Smooth muscle cell (in vitro differentiated cells): ENCODE results near the gene TPPP. TPM values are rescaled to one million over a fixed set of nuclear protein-coding genes. Genes with fewer than 3 reads are reported as not detected.
"Not testable (repeated sequence)": the region's sequence is repeated elsewhere in the genome, so short reads cannot be mapped to it uniquely, and the experiment has no call there.

ENCODE experiments used
- DNase-seq: peaks from one replicate; lab custom pipeline; 2025; ENCODE audit not compliant: unreplicated experiment; lab: John Stamatoyannopoulos, UW
- H2AFZ ChIP-seq: fragments of 200-600 bp; sonication (generic); 2 replicates; pipeline ENCODE4 v1.6.0; 2016; ENCODE audit warnings: antibody characterized with exemption, low read depth, mild to moderate bottlenecking
- H3F3A ChIP-seq: fragments of 200-600 bp; sonication (generic); 2 replicates; pipeline ENCODE4 v1.6.0; 2017; ENCODE audit warnings: antibody characterized with exemption, low read depth
- H3K27ac ChIP-seq: fragments of 200-600 bp; sonication (generic); 2 replicates; pipeline ENCODE4 v1.5.1; 2016; ENCODE audit warnings: low read depth, mild to moderate bottlenecking
- H3K27me3 ChIP-seq: fragments of 200-600 bp; sonication (generic); 2 replicates; pipeline ENCODE4 v1.6.1; 2016; ENCODE audit warnings: low read depth, mild to moderate bottlenecking
- H3K36me3 ChIP-seq: fragments of 200-600 bp; sonication (generic); 2 replicates; pipeline ENCODE4 v1.5.1; 2016; ENCODE audit warnings: low read depth
- H3K4me1 ChIP-seq: fragments of 200-600 bp; sonication (generic); 2 replicates; pipeline ENCODE4 v1.5.1; 2016; ENCODE audit warnings: low read depth
- H3K4me2 ChIP-seq: fragments of 200-600 bp; sonication (generic); 2 replicates; pipeline ENCODE4 v1.6.0; 2016; ENCODE audit warnings: mild to moderate bottlenecking
- H3K4me3 ChIP-seq: fragments of 200-600 bp; sonication (generic); 2 replicates; pipeline ENCODE4 v1.5.1; 2016; ENCODE audit warnings: mild to moderate bottlenecking
- H3K79me2 ChIP-seq: fragments of 200-600 bp; sonication (generic); 2 replicates; pipeline ENCODE4 v1.6.0; 2016; ENCODE audit warnings: low read depth, mild to moderate bottlenecking
- H3K9ac ChIP-seq: fragments of 200-600 bp; sonication (generic); 2 replicates; pipeline ENCODE4 v1.6.0; 2016; ENCODE audit warnings: low read depth
- H3K9me3 ChIP-seq: fragments of 200-600 bp; sonication (generic); replicated peaks from 2 replicates; pipeline ENCODE4 v1.5.1; 2016; ENCODE audit warnings: low read depth
- H4K20me1 ChIP-seq: fragments of 200-600 bp; sonication (generic); 2 replicates; pipeline ENCODE4 v1.6.0; 2016; ENCODE audit warnings: low read depth
- WGBS: methylation state at CpG from one replicate; pipeline ENCODE4 v1.1.7; 2016; ENCODE audit warnings: low lambda C conversion rate; 5-methylcytosine and 5-hydroxymethylcytosine counted together
- polyA plus RNA-seq: library from polyadenylated mRNA; unstranded; fragments of >200 nt; fragmentation: Nextera tagmentation; extraction: Ambion mirVana; gene quantifications from 2 replicates; pipeline ENCODE4 v1.2.1, GENCODE V29; 2016
- total RNA-seq: library from RNA; depleted of rRNA; stranded (reverse); fragments of >200 nt; gene quantifications from 2 replicates; pipeline ENCODE4 v1.2.3, GENCODE V29; 2014

TPPP gene
- total RNA-seq: under 0.01 TPM in 1 of 2 replicates, not detected in the other
- polyA plus RNA-seq: not detected in 2 replicates

DNA sequence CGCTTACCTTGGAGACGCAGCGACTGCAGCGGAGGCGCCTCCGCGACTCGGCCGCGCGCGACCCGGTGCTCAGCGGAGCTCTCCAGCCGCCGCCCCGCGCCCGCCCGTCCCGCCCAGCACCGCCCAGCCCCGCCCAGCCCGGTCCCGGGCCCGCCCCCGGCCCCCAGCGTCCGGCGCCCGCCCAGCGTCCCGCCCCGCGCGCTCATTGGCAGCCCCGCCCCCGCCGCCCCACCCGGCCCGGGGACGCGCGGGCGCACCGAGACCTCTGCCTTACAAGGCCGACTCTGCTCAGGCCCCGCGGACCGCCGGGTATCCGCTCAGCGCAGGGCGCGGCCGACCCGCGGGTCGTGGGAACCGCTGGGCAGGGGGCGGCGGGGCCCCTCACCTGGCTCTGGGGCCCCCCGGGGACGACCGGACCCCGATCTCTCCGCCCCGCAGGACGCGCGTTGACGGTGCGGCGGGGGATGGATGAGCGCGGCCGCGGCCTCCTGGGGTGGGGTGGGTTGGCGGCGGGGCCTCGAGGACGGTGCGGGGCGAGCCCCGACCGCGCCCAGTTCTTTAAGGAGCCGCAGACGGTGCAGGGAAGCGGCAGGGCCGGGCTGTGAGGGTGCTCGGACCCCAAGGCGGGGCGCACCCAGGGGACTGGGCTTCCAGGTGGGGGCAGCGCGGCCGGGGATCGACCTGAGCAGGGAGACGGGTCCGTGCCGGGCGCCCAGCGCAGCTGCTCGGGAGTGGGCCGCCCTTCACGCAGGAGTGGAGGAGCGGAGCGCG is at the start of gene TPPP:
Gene TPPP (minus strand): TSS at position 82 of the 771 bp plus-strand sequence. CDS start 15,292 bp downstream, outside the sequence.
- Histone ChIP-seq H3K4me2 (peak within 1 kb of the TSS; percentile 85), H3K4me3 (peak within 1 kb of the TSS; percentile 49)
- H2AFZ ChIP-seq, H3K79me2 ChIP-seq, H3K4me1 ChIP-seq, H3K36me3 ChIP-seq, H4K20me1 ChIP-seq, H3K27me3 ChIP-seq, H3K9me3 ChIP-seq, H3K27ac ChIP-seq, H3K9ac ChIP-seq, H3F3A ChIP-seq: not testable (repeated sequence)
- peak; percentile 52 for DNase-seq
- no CpG with 5 or more reads among the region's 109 CpGs for WGBS

DNA sequence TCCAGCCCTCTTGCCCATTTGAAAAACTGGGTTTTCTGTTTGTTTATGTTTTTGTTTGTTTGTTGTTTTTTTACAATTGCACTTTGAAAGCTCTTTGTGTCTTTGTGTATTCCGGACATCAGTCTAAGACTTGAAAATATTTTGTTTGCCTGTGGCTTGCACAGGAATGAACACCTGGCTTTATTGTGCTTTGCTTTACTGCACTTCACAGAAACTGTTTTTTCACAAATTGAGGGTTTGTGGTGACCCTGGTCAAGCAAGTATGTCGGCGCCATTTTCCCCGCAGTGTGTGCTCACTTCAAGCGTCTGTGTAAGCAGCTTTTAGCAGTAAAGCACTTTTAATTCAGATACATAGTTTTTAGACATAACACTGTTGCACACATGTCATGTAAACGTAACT is 49.1 kb upstream of the TPPP start:
- H3F3A ChIP-seq, H3K36me3 ChIP-seq, H3K9me3 ChIP-seq, H2AFZ ChIP-seq, H3K4me1 ChIP-seq, H3K79me2 ChIP-seq, H3K4me2 ChIP-seq, H3K9ac ChIP-seq, H3K4me3 ChIP-seq, DNase-seq, H3K27me3 ChIP-seq, H3K27ac ChIP-seq, H4K20me1 ChIP-seq: not testable (repeated sequence)
- WGBS: 92% methylated on average over 6 of the region's 6 CpGs

DNA sequence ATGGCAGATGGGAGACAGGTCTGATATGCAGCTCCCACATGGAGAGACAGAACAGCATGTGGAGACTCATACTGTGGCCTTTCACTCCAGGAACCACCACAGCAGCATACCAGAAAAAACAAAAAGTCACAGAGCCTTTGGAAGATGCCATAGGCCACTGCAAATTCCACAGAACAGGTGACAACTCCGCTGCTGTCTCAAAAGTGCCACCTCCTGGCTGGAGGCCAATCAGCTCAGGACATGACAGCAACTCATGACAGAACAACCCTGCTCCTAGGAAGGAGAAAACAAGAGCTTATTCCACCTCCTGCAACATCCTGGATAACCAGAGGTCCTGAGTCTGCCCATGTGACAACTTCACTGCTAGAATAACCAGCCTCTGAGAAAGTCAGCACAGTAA is 41.0 kb upstream of the TPPP start:
- not testable (repeated sequence) for H3K4me3 ChIP-seq, H2AFZ ChIP-seq, H3K4me1 ChIP-seq, DNase-seq, H3K27me3 ChIP-seq, H3K9me3 ChIP-seq, H3K27ac ChIP-seq, H3K9ac ChIP-seq, H4K20me1 ChIP-seq, H3K4me2 ChIP-seq, H3K79me2 ChIP-seq, H3K36me3 ChIP-seq, H3F3A ChIP-seq
- WGBS: no CpG with 5 or more reads among the region's 1 CpG

DNA sequence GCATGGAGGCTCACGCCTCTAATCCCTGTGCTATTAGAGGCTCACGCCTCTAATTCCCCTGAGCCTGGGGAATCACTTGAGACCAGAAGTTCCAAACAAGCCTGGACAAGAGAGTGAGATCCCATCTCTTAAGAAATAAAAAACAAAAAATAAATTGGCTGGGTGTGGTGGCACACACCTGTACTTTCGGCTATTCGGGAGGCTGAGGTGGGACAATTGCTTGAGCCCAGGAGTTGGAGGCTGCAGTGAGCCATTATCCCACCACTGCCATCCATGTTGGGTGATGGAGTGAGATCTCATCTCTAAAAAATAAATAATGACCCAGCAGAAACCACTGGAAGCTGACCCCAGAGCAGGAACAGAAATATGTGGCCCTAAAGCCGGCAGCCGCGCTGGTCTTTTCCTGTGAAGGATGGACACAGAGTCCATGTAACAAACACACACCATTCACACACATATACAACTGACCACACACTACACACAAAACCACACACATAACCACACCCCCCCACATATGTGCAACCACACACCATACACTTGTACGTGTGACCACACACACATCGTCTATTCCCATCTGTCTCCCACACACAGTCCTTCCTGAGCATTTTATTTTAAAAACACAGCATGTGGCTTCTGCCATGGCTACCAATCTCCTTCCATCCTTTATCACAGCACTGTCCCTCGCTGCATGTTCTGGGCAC is 39.8 kb upstream of the TPPP start:
- H4K20me1 ChIP-seq, H3K27ac ChIP-seq, H3K36me3 ChIP-seq, H3K4me3 ChIP-seq, H3K9me3 ChIP-seq, H3F3A ChIP-seq, H3K4me2 ChIP-seq, H3K4me1 ChIP-seq, H3K9ac ChIP-seq, H2AFZ ChIP-seq, H3K79me2 ChIP-seq, H3K27me3 ChIP-seq, DNase-seq: not testable (repeated sequence)
- WGBS: 93% methylated on average over 10 of the region's 10 CpGs

DNA sequence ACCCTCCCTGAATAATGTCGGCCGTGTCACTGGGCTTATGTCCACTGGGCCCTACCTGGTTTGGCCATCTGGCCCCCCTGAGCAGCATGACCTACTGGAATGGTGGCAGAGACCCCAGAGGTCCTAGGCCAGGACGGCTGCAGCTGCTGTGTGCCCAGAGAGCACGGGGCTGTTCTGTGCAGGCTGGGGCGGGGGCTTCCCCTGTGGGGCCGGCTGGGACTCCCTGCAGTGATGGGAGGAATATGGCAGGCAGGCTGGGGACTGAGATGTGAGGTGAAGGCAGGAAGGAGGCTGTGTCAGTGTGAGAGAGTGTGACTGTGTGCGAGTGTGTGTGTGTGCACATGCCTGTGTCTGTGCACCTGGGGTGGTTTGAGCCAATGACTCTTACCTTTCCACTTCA is 36.1 kb upstream of the TPPP start:
- H3K27me3 ChIP-seq, H3K9me3 ChIP-seq, H3K27ac ChIP-seq, H3K4me2 ChIP-seq, H4K20me1 ChIP-seq, H3K36me3 ChIP-seq, H3K9ac ChIP-seq, H3F3A ChIP-seq, H3K4me3 ChIP-seq, H3K79me2 ChIP-seq, H2AFZ ChIP-seq, DNase-seq, H3K4me1 ChIP-seq: not testable (repeated sequence)
- WGBS: 87% methylated on average over 7 of the region's 7 CpGs

DNA sequence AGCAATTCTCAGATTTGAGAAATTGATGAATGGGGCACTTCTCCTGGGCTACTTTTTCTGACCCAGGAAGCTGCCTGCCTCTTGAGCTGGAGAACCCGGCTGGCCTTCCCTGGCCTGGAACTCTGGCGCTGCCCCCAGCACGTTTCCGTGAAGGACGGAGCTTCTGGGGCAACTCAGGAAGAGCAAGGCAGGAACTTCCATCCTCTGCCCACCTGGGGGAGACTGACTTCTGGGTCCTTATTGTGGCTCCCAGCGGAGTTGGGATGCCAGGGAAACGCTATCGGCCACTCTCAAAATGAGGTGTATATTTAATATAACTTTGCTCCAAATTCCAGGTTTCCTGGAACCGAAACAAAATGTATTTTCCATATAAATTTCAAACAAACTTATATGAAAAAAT is 33.9 kb upstream of the TPPP start:
- not testable (repeated sequence) for H3K36me3 ChIP-seq, H2AFZ ChIP-seq, DNase-seq, H3K4me3 ChIP-seq, H3K4me1 ChIP-seq, H3K79me2 ChIP-seq, H3K27me3 ChIP-seq, H3K9me3 ChIP-seq, H3K27ac ChIP-seq, H4K20me1 ChIP-seq, H3F3A ChIP-seq, H3K4me2 ChIP-seq, H3K9ac ChIP-seq
- 33% methylated on average over 8 of the region's 9 CpGs for WGBS

DNA sequence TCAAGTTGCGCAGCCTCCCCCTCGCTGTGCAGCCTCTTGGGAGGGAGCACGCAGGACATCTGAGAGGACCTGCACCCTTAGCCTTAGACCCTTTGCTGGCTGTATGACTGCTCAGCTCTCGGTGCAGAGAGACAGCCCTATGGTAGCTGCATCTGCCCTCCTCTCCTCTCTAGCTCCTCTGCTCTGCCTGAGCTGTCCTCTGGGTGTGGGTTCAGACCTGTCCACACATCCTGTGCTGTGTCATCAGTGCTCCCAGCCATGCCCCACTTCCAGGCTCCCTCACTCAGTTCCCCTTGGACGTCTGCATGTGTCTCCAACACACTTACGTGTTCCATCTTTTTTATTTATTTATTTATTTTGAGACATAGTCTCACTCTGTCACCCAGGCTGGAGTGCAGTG is 30.7 kb upstream of the TPPP start:
- H3K27ac ChIP-seq, H3K36me3 ChIP-seq, H3K4me1 ChIP-seq, H4K20me1 ChIP-seq, H3K4me3 ChIP-seq, H3K79me2 ChIP-seq, H3K9me3 ChIP-seq, H3K27me3 ChIP-seq, DNase-seq, H3K9ac ChIP-seq, H3K4me2 ChIP-seq, H3F3A ChIP-seq, H2AFZ ChIP-seq: not testable (repeated sequence)
- WGBS: 87% methylated on average over 3 of the region's 6 CpGs

DNA sequence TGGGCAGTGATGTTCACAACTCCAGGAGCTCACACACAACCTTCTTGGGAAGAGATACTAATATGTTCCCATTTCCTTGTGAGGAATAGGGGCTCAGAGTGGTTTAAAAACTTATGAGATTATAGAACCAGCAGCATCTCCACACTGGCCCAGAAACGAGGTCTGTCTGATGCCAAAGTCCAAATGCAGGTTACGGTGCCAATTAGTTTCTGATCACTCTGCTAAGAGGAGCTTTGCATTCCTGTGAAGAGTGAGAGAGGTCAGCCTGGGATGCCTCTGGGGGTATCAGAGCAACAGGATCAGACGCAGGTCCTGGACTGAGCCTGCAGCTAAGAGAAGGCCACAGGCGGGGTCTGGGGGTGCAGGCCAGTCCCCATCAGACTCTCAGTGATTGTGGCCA is 30.2 kb upstream of the TPPP start:
- H3K27ac ChIP-seq, H3K9me3 ChIP-seq, H3F3A ChIP-seq, H3K36me3 ChIP-seq, H3K9ac ChIP-seq, H4K20me1 ChIP-seq, H3K4me2 ChIP-seq, H3K27me3 ChIP-seq, H3K4me3 ChIP-seq, H3K79me2 ChIP-seq, H2AFZ ChIP-seq, H3K4me1 ChIP-seq, DNase-seq: not testable (repeated sequence)
- WGBS: 80% methylated on average over 3 of the region's 4 CpGs
